Cardiac fibroblast (primary cell): ENCODE data around the gene FARS2.

Experiments
- DNase-seq, 2 donors: peaks; one replicate each; pipeline versions ENCODE4 v3.0.0 to v3.0.0-alpha.2; 2010; ENCODE audit warnings: low read depth in 2 of 2
- H3K4me3 ChIP-seq, 2 donors: replicated peaks in 1 of 2; 1 replicate in 1 of 2; 2 replicates in 1 of 2; pipeline ENCODE4 v1.5.1; 2011; ENCODE audit warnings: low read depth in 2 of 2, low read length in 2 of 2, mild to moderate bottlenecking in 2 of 2, moderate library complexity in 1 of 2
- CTCF ChIP-seq: IDR thresholded peaks from one replicate; pipeline ENCODE4 v1.5.1; 2011; ENCODE audit warnings: low read depth, mild to moderate bottlenecking, low read length, inconsistent platforms

The FARS2 gene

GRCh38 chr6:5294392-5295211 is 33.3 kb downstream of the FARS2 start:
- DNase-seq, result no peak
- no peak overlapping the region for H3K4me3 ChIP-seq
- TF ChIP-seq CTCF, result no peak

- TF ChIP-seq CTCF, result no peak
- DNase-seq, result peak in 1 of 2 donors; percentile 15
- H3K4me3 ChIP-seq, result no peak overlapping the region
These were observed 34.3 kb downstream of the FARS2 start for GRCh38 chr6:5295623-5296022.

- TF ChIP-seq CTCF, result no peak
- no peak overlapping the region for H3K4me3 ChIP-seq
- no peak for DNase-seq
These were observed 39.0 kb downstream of the FARS2 start for GRCh38 chr6:5300206-5300764.

GRCh38 chr6:5302220-5302946 is 41.1 kb downstream of the FARS2 start:
- H3K4me3 ChIP-seq, result no peak overlapping the region
- TF ChIP-seq CTCF, result no peak
- no peak for DNase-seq

GRCh38 chr6:5302995-5303622 is 41.8 kb downstream of the FARS2 start:
- H3K4me3 ChIP-seq, result no peak overlapping the region
- peak; percentile 27 to 34 for DNase-seq
- TF ChIP-seq CTCF, result peak; percentile 44

GRCh38 chr6:5303682-5304081 is 42.4 kb downstream of the FARS2 start:
- H3K4me3 ChIP-seq, result no peak overlapping the region
- DNase-seq, result no peak
- TF ChIP-seq CTCF, result no peak
